ENCODE measurements around the gene GPX8. TPM values are rescaled to one million over a fixed set of nuclear protein-coding genes. Genes with fewer than 3 reads are reported as not detected.
A peak's percentile ranks its signal among the peaks of the same experiment; 100 is the strongest.

The GPX8 gene
- total and polyA plus RNA-seq, 9 of the 15 experiments (the other 6 are each of a cell fraction or from before 2014, with no cell fraction given) = 0.62 to 1.8 (median 1.2) TPM

- TF ChIP-seq AFF1 (IDR thresholded peaks at IDR 0.05; ENCODE audit: low read depth in 1 of 2, partially characterized antibody in 2 of 2) (no peak), XRCC3 (IDR thresholded peaks at IDR 0.05) (no peak), HDAC8 (tag; IDR thresholded peaks at IDR 0.05) (no peak), CREM (IDR thresholded peaks at IDR 0.05; ENCODE audit: low read depth) (peak; percentile 16; the same call in 1 of the 2 replicates), ZFPM2 (CRISPR knock-in tag; IDR thresholded peaks at IDR 0.05) (no peak), SMAD4 (CRISPR knock-in tag; conservative IDR thresholded peaks at IDR 0.05) (no peak), PCBP2 (IDR thresholded peaks at IDR 0.05; ENCODE audit: low read depth, low read length, poor library complexity, severe bottlenecking) (no peak), ZNF143 (CRISPR knock-in tag; IDR thresholded peaks at IDR 0.05) (no peak), MNT (conservative IDR thresholded peaks at IDR 0.05) (peak; percentile 33 to 35; a peak in 2 of 4 replicates), ZNF140 (CRISPR knock-in tag; IDR thresholded peaks at IDR 0.05) (no peak), ZNF124 (CRISPR knock-in tag; IDR thresholded peaks at IDR 0.05) (no peak), REST (IDR thresholded peaks at IDR 0.05; ENCODE audit: borderline replicate concordance) (peak; percentile 61; the same call in 1 of the 2 replicates), REST (CRISPR knock-in tag; IDR thresholded peaks at IDR 0.05; ENCODE audit: low read depth) (no peak)
Measured at GRCh38 chr5:55172051-55172899, 12.3 kb downstream of the GPX8 start (continued).
